Memory B cell (primary cell): ENCODE data around the gene COMT.
"Not testable (repeated sequence)": the region's sequence is repeated elsewhere in the genome, so short reads cannot be mapped to it uniquely, and the experiment has no call there.

Experiments
- ATAC-seq: fragments of 150-1000 bp; cut with Tn5 transposase; 2 replicates; pipeline ENCODE4 v1.10.0; 2021; ENCODE audit warnings: low read depth, mild to moderate bottlenecking, moderate library complexity
- DNase-seq, 2 donors: peaks; one replicate each; pipeline ENCODE4 v3.0.0; 2022; ENCODE audit warnings: low spot score in 2 of 2
- H3K27ac Mint-ChIP-seq: one replicate; pipeline ENCODE4 v1.8.0; 2022; ENCODE audit warnings: mild to moderate bottlenecking, moderate library complexity, mixed read lengths
- H3K27me3 Mint-ChIP-seq: one replicate; pipeline ENCODE4 v1.8.0; 2022; ENCODE audit warnings: mixed read lengths
- H3K36me3 Mint-ChIP-seq: one replicate; pipeline ENCODE4 v1.8.0; 2022; ENCODE audit warnings: mild to moderate bottlenecking, mixed read lengths
- H3K4me1 Mint-ChIP-seq: one replicate; pipeline ENCODE4 v1.8.0; 2022; ENCODE audit warnings: mixed read lengths
- H3K4me3 Mint-ChIP-seq: one replicate; pipeline ENCODE4 v1.8.0; 2022; ENCODE audit warnings: mild to moderate bottlenecking, moderate library complexity, mixed read lengths
- H3K9me3 Mint-ChIP-seq: one replicate; pipeline ENCODE4 v1.8.0; 2022; ENCODE audit warnings: mixed read lengths

COMT gene

DNA sequence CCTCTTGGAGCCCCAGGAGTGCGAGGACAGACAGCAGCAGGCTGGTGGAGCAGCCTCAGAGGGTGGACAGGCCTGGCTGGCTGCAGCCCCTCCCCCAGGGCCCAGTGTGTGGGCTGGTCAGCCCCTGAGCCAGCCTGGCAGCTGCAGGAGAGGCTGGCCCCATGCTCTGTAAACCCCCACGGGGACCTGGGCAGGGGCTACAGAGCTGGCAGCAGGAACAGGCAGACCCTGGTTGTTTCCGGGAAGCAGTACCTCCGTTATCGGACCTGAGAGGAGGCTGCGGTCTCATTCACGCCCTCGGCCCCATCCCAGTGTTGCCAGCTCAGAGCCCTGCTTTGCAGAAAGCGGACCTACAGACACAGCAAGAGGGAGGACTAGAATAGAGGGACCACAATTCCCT lies 38.5 kb upstream of the COMT start:
- ATAC-seq, result no peak

DNA sequence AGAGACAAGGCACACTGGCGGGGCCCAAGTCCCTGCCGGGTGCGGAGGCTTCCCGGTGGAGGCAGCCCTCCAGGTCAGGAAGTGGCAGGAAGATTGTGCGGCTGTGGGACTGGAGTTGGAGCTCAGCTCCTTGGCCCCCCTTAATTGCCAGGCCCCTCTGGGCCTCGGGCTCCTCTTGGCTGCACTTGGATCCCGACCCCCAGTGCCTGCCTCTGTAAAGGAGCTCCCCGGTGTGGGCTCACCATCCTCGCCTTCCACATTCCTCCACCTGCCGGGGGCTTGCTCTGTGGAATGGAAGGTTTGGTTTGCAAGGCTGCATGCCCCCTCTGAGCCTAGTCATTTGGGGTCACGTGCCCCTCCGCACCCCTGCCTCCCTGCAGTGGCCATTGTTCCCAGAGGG lies 38.1 kb upstream of the COMT start:
- ATAC-seq (no peak), DNase-seq (no peak)
- no peak overlapping the region for H3K27ac Mint-ChIP-seq
- H3K4me3 Mint-ChIP-seq, result no peak overlapping the region
- H3K36me3 Mint-ChIP-seq, result peaks cover 15% of the 10 kb centered on the region
- no peaks in the 10 kb centered on the region for H3K27me3 Mint-ChIP-seq
- peaks cover 2% of the 10 kb centered on the region for H3K4me1 Mint-ChIP-seq
- H3K9me3 Mint-ChIP-seq, result no peaks in the 10 kb centered on the region

More for the DNA sequence above, 38.5 kb upstream of the COMT start:
- Mint-ChIP-seq H3K36me3 (peaks cover 16% of the 10 kb centered on the region), H3K27me3 (no peaks in the 10 kb centered on the region), H3K27ac (no peak overlapping the region), H3K9me3 (no peaks in the 10 kb centered on the region), H3K4me3 (no peak overlapping the region), H3K4me1 (peaks cover 2% of the 10 kb centered on the region)
- no peak for DNase-seq

DNA sequence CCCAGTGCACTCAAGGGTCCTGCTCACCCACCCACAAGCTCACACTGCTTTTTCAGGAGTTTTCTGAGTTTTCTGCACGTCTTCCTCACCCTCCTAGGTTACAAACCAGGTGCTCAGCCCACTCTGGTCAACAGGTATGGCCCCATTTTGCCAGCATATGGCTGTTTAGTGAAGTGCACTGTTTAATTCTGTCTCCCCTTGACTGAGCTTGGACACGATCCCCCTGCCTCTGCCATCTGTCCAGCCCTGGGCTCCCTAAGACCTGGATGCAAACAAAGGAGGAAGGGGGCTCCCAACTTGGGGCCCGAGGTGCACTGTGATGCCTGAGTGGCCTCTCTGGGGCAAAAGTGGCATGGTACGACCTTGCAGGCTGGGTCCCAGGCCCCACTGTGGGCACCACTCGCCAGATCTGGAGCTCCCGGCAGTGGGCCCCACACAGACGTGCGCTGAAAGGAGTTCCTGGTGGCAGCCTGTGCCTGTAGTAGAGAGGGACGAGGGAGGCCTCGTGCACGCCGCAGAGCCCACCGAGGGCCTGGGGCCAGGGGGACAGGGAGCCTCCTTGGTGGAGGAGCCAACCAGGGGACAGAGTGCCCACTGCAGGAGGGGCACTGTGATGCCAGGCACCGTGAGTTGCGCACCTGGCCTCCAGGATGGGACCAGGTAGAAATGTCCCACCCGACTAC lies 37.3 kb upstream of the COMT start:
- H3K36me3 Mint-ChIP-seq, result peaks cover 10% of the 10 kb centered on the region
- ATAC-seq (no peak), DNase-seq (no peak)
- H3K27me3 Mint-ChIP-seq, result no peaks in the 10 kb centered on the region
- H3K4me1 Mint-ChIP-seq, result peaks cover 5% of the 10 kb centered on the region
- no peaks in the 10 kb centered on the region for H3K9me3 Mint-ChIP-seq
- H3K4me3 Mint-ChIP-seq, result no peak overlapping the region
- H3K27ac Mint-ChIP-seq, result no peak overlapping the region

DNA sequence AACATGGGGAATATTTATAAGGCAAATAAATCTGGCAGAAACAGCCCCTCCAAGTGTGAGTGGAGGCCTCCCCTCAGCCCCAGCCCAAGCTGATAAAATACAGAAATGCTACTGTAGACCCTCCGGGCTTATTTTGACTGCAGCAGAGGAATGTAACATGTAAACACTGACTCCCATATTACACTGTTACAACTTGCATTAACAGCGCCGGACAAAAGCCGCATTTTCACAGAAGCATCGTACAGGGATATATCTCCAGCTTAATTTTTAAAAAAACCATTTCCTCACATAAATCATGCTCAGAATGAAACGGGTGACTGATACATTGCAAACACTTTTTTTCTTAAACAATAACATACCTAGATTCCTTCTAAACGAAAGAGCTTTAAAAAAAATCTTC lies 36.6 kb upstream of the COMT start:
- Mint-ChIP-seq H3K27me3 (no peaks in the 10 kb centered on the region), H3K4me1 (peaks cover 10% of the 10 kb centered on the region), H3K27ac (no peak overlapping the region), H3K36me3 (peaks cover 12% of the 10 kb centered on the region), H3K9me3 (no peaks in the 10 kb centered on the region), H3K4me3 (no peak overlapping the region)
- ATAC-seq, result no peak
- DNase-seq, result no peak

DNA sequence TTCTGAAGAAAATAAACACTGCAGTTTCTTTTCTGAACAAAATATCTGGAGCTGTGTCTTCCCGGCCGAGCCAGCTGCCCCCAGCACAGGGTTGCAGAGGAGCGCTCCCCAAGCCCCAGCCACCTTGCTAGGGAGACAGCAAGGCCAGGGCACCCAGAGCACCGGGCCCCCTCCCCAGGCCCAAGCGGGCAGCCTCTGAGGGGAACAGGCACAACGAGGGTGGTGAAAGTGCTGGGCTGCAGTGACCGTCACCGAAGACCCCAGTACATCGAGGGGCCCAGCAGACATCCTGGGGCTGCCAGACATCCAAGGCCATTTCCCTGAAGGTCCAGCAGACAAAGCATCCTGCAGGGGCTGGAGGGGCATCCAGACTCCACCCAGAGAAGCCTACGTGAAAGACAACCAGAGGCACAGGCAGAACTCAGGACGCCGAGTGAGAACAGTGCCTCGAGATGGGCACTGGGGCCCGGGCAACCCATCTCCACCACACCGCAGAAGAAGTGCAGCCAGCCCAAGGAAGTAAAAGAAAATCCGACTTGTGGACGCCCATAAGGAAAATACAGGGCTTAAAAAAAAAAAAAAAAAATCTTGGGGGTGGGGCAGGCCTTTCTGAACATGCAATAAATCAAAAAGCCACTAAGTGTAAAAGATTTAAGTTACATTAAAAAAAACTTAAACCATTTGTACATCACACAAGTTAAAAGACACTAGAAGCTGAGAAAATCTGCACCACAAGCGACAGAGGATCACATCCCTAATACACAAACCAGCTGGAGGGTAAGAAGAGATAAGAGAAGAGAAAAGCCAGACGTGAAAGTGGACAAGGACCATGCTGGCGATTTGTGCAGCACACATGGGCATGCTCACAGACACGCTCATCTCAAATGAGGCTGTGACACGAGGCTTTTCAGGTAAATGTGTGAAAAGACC lies 36.0 kb upstream of the COMT start:
- H3K4me3 Mint-ChIP-seq, result no peak overlapping the region
- peaks cover 12% of the 10 kb centered on the region for H3K4me1 Mint-ChIP-seq
- H3K36me3 Mint-ChIP-seq, result peaks cover 13% of the 10 kb centered on the region
- H3K9me3 Mint-ChIP-seq, result no peaks in the 10 kb centered on the region
- no peak for ATAC-seq
- no peaks in the 10 kb centered on the region for H3K27me3 Mint-ChIP-seq
- no peak overlapping the region for H3K27ac Mint-ChIP-seq
- DNase-seq, result no peak

DNA sequence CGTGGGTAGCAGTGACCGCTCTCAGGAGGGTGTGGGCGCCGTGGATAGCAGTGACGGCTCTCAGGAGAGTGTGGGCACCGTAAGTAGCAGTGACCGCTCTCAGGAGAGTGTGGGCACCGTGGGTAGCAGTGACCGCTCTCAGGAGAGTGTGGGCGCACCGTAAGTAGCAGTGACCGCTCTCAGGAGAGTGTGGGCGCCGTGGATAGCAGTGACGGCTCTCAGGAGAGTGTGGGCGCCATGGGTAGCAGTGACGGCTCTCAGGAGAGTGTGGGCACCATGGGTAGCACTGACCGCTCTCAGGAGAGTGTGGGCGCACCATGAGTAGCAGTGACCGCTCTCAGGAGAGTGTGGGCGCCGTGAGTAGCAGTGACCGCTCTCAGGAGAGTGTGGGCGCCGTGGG lies 34.7 kb upstream of the COMT start:
- not testable (repeated sequence) for H3K4me3 Mint-ChIP-seq, H3K27me3 Mint-ChIP-seq, H3K27ac Mint-ChIP-seq, H3K9me3 Mint-ChIP-seq, H3K4me1 Mint-ChIP-seq, ATAC-seq, DNase-seq
- H3K36me3 Mint-ChIP-seq, result peaks cover 12% of the 10 kb centered on the region

DNA sequence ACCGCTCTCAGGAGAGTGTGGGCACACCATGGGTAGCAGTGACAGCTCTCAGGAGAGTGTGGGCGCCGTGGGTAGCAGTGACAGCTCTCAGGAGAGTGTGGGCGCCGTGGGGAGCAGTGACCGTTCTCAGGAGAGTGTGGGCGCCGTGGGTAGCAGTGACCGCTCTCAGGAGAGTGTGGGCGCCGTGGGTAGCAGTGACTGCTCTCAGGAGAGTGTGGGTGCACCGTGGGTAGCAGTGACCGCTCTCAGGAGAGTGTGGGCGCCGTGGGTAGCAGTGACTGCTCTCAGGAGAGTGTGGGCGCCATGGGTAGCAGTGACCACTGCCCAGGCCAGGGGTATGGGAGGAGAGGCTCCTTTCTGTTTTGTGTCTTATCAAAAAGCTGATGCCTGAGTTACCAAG lies 33.7 kb upstream of the COMT start:
- H3K4me3 Mint-ChIP-seq, H3K27ac Mint-ChIP-seq, DNase-seq, H3K27me3 Mint-ChIP-seq, H3K4me1 Mint-ChIP-seq, ATAC-seq, H3K9me3 Mint-ChIP-seq: not testable (repeated sequence)
- peaks cover 12% of the 10 kb centered on the region for H3K36me3 Mint-ChIP-seq

DNA sequence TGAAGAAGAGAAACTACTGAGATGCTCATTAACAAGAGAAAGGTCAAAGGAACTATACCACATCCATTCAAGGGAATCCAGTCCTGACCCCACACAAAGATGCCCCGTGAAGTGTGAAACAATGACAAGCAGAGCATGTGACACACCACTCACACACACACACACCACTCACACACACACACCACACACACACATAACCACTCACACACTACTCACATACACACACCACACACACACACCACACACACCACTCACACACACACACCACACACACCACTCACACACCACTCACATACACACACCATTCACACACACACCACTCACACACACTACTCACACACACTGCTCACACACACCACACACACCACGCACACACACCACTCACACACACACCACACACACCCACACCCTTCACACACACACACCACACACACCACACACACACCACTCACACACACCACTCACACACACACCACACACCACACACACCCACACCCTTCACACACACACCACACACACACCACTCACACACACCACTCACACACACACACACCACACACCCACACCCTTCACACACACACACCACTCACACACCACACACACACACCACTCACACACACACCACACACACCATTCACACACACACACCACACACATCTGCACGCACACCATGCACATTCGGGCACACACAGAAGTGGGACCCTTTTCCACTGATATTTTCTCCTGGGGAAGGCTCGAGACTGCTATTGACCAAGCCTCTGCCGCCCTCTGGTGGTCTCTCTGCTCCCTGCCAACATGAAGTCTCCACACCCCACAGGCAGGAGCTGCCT lies 32.0 kb upstream of the COMT start:
- Mint-ChIP-seq H3K27ac (peak overlapping the region; percentile 8), H3K36me3 (peaks cover 26% of the 10 kb centered on the region), H3K9me3 (no peaks in the 10 kb centered on the region), H3K27me3 (no peaks in the 10 kb centered on the region), H3K4me1 (peaks cover 9% of the 10 kb centered on the region), H3K4me3 (no peak overlapping the region)
- DNase-seq (peak; percentile 76 to 77), ATAC-seq (peak; percentile 83)

DNA sequence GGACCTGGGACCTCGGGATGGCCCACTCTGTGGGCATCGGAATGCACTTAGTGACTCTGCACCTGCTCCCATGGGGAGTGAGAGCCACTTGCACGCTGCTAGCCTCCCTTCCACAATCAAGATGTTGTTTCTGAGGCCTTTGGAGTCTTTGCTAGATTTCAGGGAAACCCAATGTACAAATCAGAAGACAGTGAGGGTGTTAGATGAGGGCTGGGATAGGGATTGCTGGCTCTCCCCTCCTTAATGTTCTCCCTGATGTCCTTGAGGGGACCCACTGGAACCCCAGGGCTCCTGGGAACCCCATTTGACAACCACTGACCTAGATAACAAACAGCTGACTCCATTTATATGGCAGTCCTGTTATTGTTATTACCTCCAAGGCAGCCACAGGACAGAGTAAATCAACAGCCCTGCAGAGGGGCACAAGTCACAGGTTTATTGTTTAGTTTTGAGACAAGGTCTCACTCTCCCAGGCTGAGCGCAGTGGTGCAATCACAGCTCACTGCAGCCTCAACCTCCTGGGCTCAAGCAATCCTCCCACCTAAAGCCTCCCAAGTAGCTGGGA lies 31.3 kb upstream of the COMT start:
- peaks cover 9% of the 10 kb centered on the region for H3K4me1 Mint-ChIP-seq
- H3K9me3 Mint-ChIP-seq, result no peaks in the 10 kb centered on the region
- no peak for ATAC-seq
- no peak for DNase-seq
- H3K27me3 Mint-ChIP-seq, result no peaks in the 10 kb centered on the region
- H3K4me3 Mint-ChIP-seq, result no peak overlapping the region
- H3K36me3 Mint-ChIP-seq, result peaks cover 32% of the 10 kb centered on the region
- peak overlapping the region; percentile 8 for H3K27ac Mint-ChIP-seq

DNA sequence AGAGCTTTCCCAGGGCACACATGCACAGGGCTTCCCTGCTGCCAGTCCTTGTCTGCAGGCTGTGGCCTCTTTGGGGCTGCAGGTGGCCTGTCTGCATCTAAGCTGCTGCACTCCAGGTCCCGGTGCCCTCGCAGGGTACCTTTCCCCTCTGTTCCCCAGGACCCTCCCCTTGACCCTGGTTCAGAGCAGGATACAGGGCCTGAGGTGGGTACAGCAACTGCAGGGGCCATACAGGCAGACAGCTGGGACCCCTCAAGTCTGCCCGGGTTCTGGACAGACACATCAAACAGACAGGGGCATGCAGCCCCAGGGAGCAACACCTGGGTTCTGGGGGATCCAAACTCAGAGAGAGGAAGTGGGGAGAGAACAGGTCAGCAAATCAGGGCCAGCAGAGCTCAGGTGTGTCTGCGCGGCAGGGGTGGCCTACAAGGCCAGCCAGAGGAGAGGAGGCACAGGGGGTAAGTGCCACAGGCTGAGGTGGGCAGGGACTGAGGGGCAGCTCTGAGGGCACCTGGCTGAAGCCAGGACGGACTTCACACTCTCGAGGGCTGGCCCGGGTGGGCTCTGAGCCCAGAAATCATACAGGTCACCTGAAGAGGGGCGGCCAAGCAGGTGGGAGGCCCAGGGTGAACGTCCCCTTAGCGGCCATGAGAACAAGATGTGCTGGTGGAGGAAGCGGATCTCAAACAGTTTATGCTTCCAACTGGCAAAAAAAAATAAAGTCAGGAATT lies 29.9 kb upstream of the COMT start:
- Mint-ChIP-seq H3K4me1 (peaks cover 9% of the 10 kb centered on the region), H3K27ac (no peak overlapping the region), H3K27me3 (no peaks in the 10 kb centered on the region), H3K4me3 (no peak overlapping the region), H3K9me3 (no peaks in the 10 kb centered on the region), H3K36me3 (peaks cover 31% of the 10 kb centered on the region)
- no peak for ATAC-seq
- no peak for DNase-seq

DNA sequence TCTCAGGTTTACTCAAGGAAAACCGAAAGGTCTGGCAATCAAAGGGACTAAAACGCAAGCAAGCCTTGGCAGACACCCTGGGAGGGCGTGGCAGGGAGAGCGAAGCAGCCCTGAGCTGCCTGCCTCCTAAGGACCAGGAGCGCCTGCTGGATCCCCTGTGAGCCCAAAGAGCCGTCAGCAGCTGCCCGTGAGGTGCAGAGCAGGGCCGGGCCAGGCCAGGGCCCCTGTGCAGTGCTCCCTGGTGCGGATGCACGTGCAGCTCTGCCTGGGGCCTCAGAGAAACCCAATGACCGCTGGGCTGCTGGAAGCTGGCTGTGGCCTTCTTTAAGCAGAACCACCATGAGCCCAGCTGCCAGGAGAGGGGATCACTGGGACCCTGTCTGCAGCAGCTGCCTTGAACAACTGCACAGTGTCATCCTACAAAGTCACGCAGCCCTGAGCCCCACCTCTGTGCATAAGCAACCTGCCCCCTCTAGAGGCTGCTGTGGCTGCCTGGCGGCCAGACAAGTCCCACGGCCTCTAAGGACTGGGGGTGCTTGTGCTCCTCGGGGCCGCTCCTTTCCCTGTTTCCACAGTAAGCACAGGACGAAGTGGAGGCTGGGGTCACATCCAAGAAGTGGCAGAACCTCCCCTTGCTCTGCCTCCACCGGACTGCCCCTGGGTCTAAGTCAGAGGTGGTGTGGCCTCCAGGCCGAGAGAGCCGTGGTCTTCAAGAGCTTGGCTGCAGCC lies 29.1 kb upstream of the COMT start:
- Mint-ChIP-seq H3K4me1 (peaks cover 9% of the 10 kb centered on the region), H3K27ac (no peak overlapping the region), H3K36me3 (peaks cover 31% of the 10 kb centered on the region), H3K4me3 (no peak overlapping the region), H3K27me3 (no peaks in the 10 kb centered on the region), H3K9me3 (no peaks in the 10 kb centered on the region)
- ATAC-seq (no peak), DNase-seq (no peak)

DNA sequence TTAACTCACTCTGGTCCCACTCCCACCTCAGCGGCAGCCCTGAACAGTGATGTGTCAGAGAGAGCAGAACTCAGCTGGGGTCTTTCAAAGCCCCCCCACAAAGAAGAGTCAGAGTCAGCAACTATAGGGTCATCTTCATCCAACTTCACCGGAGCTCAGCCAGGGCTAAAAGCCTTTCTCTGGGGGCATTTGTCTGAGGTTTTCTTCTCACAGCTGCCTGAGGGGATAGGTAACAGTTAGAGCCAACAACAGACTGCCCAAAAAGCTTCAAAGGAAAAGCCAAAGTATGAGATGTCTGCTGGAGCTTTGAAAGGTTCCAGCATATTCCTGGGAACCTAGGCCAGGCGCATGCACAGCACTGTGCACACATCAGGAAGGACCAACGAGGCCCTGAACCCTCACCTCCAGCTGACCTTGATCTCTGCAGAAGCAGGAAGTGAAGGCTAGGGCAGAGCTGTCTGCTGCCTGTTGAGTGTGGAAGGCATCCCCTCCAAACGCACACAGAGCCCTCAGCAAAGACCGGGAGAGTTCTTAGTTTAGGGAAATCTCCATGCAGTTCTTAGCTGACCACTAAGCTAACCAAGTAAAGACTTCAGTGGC lies 28.1 kb upstream of the COMT start:
- Mint-ChIP-seq H3K4me3 (no peak overlapping the region), H3K9me3 (no peaks in the 10 kb centered on the region), H3K36me3 (peaks cover 34% of the 10 kb centered on the region), H3K27me3 (no peaks in the 10 kb centered on the region), H3K27ac (no peak overlapping the region), H3K4me1 (peaks cover 9% of the 10 kb centered on the region)
- ATAC-seq (no peak), DNase-seq (no peak)
